Myocyte (in vitro differentiated cells): ENCODE data around the gene POMP. TPM values are rescaled to one million over a fixed set of nuclear protein-coding genes. Genes with fewer than 3 reads are reported as not detected.

Source experiments
- total RNA-seq: library from RNA; depleted of rRNA; stranded (reverse); fragments of >200 nt; gene quantifications from 2 replicates; pipeline ENCODE4 v1.2.3, GENCODE V29; 2014

The POMP gene
- total RNA-seq, 1 donor from 2014 or later: 152 TPM

Other genes starting within 250 kb of the POMP start
- gene FLT1, start 164.0 kb upstream of the POMP start, total RNA-seq: not detected in 2 replicates
- 18.4 and 20.4 TPM in 2 replicates for gene SLC46A3, start 59.8 kb downstream of the POMP start, total RNA-seq
- gene MTUS2, start 161.2 kb downstream of the POMP start, total RNA-seq: 0.05 and 0.08 TPM in 2 replicates